Endothelial cell of umbilical vein (primary cell): ENCODE measurements around the gene TIGD1.

Experiments
- EZH2 ChIP-seq: IDR thresholded peaks from 2 replicates; pipeline ENCODE4 v1.6.1; 2012; ENCODE audit warnings: borderline replicate concordance, low read depth, mild to moderate bottlenecking, moderate library complexity, low read length, inconsistent platforms; ENCODE audit not compliant: severe bottlenecking
- JUN ChIP-seq: IDR thresholded peaks from 2 replicates; pipeline ENCODE4 v1.6.1; 2011; ENCODE audit warnings: borderline replicate concordance, low read depth; ENCODE audit not compliant: insufficient read length, insufficient read depth
- POLR2AphosphoS5 ChIP-seq: IDR thresholded peaks from 2 replicates; pipeline ENCODE4 v1.6.1; 2012; ENCODE audit warnings: low read depth, mild to moderate bottlenecking, control low read depth, low read length, moderate library complexity; ENCODE audit not compliant: insufficient read depth
- TF ChIP-seq, protein P1 (sequence below), 2 donors: IDR thresholded peaks; 1 replicate in 1 of 2; 2 replicates in 1 of 2; pipeline ENCODE4 v1.5.1; 2011; ENCODE audit warnings: low read length in 2 of 2, mild to moderate bottlenecking in 2 of 2, moderate library complexity in 2 of 2, control low read depth in 1 of 2, inconsistent platforms in 1 of 2, low read depth in 1 of 2; ENCODE audit not compliant: insufficient read depth in 1 of 2; ENCODE audit errors: extremely low read depth in 1 of 2

DNA sequence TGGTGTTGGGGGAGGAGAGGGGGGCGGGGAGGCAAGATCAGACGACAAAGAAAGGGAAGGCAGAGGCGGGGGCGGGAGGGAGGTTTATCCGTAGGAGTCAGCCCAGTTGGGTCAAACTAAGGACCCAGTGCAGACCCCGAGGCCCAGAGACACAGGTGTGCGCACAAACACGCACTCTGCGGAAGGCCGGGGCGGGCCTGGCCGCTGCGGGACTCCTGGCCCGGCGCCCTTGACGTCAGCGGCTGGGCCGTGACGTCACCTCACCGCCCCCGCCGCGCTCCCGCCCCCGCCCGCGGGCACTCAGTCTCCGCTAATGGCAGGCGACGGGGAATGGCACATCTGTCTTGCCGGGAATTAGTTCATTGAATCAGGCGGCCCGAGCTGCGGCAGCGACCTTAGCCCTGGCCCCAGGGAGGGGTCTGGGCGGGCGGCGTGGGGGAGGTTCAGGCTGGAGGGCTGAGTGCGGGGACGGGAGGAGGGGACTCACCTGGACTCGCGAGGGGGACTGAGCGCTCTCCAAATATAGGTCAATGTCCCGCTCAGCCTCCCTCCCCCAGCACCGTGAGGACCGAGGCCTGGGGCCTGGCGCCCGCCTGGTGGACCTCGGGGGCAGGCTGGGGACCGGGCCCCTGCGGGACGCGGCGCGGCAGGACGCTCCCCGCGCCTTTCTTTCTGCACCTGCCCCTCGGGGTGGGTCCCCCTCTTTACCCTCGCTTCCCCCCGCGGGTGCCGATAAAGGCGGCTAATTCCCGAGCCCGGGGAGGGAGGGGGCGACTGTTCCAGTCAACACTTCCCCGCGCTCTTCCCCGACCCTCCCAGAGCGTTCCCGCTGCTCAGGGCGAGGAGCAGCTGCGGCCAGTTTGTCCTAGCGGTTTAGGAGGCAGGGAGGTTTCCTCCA lies 47.2 kb downstream of the TIGD1 start:
- TF ChIP-seq, protein P1, sequence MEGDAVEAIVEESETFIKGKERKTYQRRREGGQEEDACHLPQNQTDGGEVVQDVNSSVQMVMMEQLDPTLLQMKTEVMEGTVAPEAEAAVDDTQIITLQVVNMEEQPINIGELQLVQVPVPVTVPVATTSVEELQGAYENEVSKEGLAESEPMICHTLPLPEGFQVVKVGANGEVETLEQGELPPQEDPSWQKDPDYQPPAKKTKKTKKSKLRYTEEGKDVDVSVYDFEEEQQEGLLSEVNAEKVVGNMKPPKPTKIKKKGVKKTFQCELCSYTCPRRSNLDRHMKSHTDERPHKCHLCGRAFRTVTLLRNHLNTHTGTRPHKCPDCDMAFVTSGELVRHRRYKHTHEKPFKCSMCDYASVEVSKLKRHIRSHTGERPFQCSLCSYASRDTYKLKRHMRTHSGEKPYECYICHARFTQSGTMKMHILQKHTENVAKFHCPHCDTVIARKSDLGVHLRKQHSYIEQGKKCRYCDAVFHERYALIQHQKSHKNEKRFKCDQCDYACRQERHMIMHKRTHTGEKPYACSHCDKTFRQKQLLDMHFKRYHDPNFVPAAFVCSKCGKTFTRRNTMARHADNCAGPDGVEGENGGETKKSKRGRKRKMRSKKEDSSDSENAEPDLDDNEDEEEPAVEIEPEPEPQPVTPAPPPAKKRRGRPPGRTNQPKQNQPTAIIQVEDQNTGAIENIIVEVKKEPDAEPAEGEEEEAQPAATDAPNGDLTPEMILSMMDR (IDR thresholded peaks at IDR 0.05; ENCODE audit: extremely low read depth in 1 of 2, insufficient read depth in 1 of 2, low read depth in 1 of 2, low read length in 2 of 2) = no peak
- no peak for TF ChIP-seq POLR2AphosphoS5
- TF ChIP-seq EZH2 = peak; percentile 99
- TF ChIP-seq JUN = no peak
